Liver (tissue), 9 donors: ENCODE results near the gene ULK2. TPM values are rescaled to one million over a fixed set of nuclear protein-coding genes. Genes with fewer than 3 reads are reported as not detected.

ENCODE experiments used
- DNase-seq: peaks from one replicate; pipeline ENCODE4 v3.0.0-alpha.2; 2017; ENCODE audit warnings: low spot score
- H3K27ac ChIP-seq, 2 donors: one replicate each; pipeline ENCODE4 v1.7.0; 2013; ENCODE audit warnings: inconsistent platforms in 2 of 2, low read length in 2 of 2, control low read depth in 1 of 2, low read depth in 1 of 2, mild to moderate bottlenecking in 1 of 2
- H3K27me3 ChIP-seq, 4 donors: one replicate each; pipeline versions ENCODE4 v1.6.1 to v1.7.0; 2013; ENCODE audit warnings: low read length in 3 of 4, inconsistent platforms in 1 of 4, mild to moderate bottlenecking in 1 of 4, moderate library complexity in 1 of 4; ENCODE audit not compliant: control insufficient read depth in 4 of 4, insufficient read depth in 4 of 4
- H3K36me3 ChIP-seq, 4 donors: one replicate each; pipeline versions ENCODE4 v1.6.1 to v1.7.0; 2013; ENCODE audit warnings: low read length in 3 of 4, mild to moderate bottlenecking in 3 of 4, low read depth in 1 of 4, moderate library complexity in 1 of 4; ENCODE audit not compliant: control insufficient read depth in 4 of 4, insufficient read depth in 3 of 4
- H3K4me1 ChIP-seq, 4 donors: one replicate each; pipeline versions ENCODE4 v1.6.1 to v1.7.0; 2013; ENCODE audit warnings: low read length in 3 of 4, mild to moderate bottlenecking in 3 of 4, moderate library complexity in 1 of 4; ENCODE audit not compliant: control insufficient read depth in 4 of 4, insufficient read depth in 4 of 4
- H3K4me3 ChIP-seq, 3 donors: one replicate each; pipeline versions ENCODE4 v1.6.1 to v1.7.0; 2013; ENCODE audit warnings: low read length in 3 of 3, control low read depth in 1 of 3, low read depth in 1 of 3, mild to moderate bottlenecking in 1 of 3
- H3K9ac ChIP-seq, 2 donors: one replicate each; pipeline ENCODE4 v1.7.0; 2013; ENCODE audit warnings: low read length in 2 of 2, mild to moderate bottlenecking in 2 of 2, moderate library complexity in 2 of 2, control low read depth in 1 of 2, low read depth in 1 of 2
- H3K9me3 ChIP-seq, 4 donors: one replicate each; pipeline versions ENCODE4 v1.6.1 to v1.7.0; 2013; ENCODE audit warnings: low read length in 3 of 4; ENCODE audit not compliant: control insufficient read depth in 4 of 4
- ATF3 ChIP-seq: IDR thresholded peaks from 2 replicates; pipeline ENCODE4 v1.6.1; 2016; ENCODE audit warnings: antibody characterized with exemption
- CTCF ChIP-seq: fragments of 150-350 bp; IDR thresholded peaks from 2 replicates; pipeline ENCODE4 v1.5.1; 2017; ENCODE audit warnings: improper control_type of control experiment, low read depth, low read length; ENCODE audit not compliant: missing input control
- EGR1 ChIP-seq, 2 donors: IDR thresholded peaks; 2 replicates each; pipeline ENCODE4 v1.6.1; 2016 to 2018; ENCODE audit warnings: antibody characterized with exemption in 2 of 2, low read depth in 2 of 2
- FOXA1 ChIP-seq: IDR thresholded peaks from 2 replicates; pipeline ENCODE4 v1.6.1; 2016; ENCODE audit warnings: antibody characterized with exemption
- FOXA2 ChIP-seq: IDR thresholded peaks from 2 replicates; pipeline ENCODE4 v1.6.1; 2016; ENCODE audit warnings: antibody characterized with exemption
- GABPA ChIP-seq, 2 donors: IDR thresholded peaks in 1 of 2; conservative IDR thresholded peaks in 1 of 2; 2 replicates each; pipeline ENCODE4 v1.6.1; 2016; ENCODE audit warnings: antibody characterized with exemption in 2 of 2, mild to moderate bottlenecking in 1 of 2, moderate library complexity in 1 of 2
- HNF4A ChIP-seq, 2 donors: conservative IDR thresholded peaks; 2 replicates each; pipeline ENCODE4 v1.6.1; 2016; ENCODE audit warnings: antibody characterized with exemption in 2 of 2, mild to moderate bottlenecking in 2 of 2
- HNF4G ChIP-seq: IDR thresholded peaks from 2 replicates; pipeline ENCODE4 v1.6.1; 2016; ENCODE audit warnings: antibody characterized with exemption
- JUND ChIP-seq, 2 donors: IDR thresholded peaks; 2 replicates each; pipeline ENCODE4 v1.6.1; 2016; ENCODE audit warnings: antibody characterized with exemption in 2 of 2
- MAX ChIP-seq: IDR thresholded peaks from 2 replicates; pipeline ENCODE4 v1.6.1; 2016; ENCODE audit warnings: antibody characterized with exemption
- NR2F2 ChIP-seq: IDR thresholded peaks from 2 replicates; pipeline ENCODE4 v1.6.1; 2016; ENCODE audit warnings: antibody characterized with exemption
- RAD21 ChIP-seq, 2 donors: IDR thresholded peaks; 2 replicates each; pipeline ENCODE4 v1.6.1; 2016; ENCODE audit warnings: antibody characterized with exemption in 2 of 2, mild to moderate bottlenecking in 2 of 2
- REST ChIP-seq: IDR thresholded peaks from 2 replicates; pipeline ENCODE4 v1.6.1; 2016; ENCODE audit warnings: antibody characterized with exemption, mild to moderate bottlenecking
- RXRA ChIP-seq, 2 donors: IDR thresholded peaks; 2 replicates each; pipeline ENCODE4 v1.6.1; 2017 to 2018; ENCODE audit warnings: antibody characterized with exemption in 2 of 2, mild to moderate bottlenecking in 1 of 2
- SP1 ChIP-seq: IDR thresholded peaks from 2 replicates; pipeline ENCODE4 v1.6.1; 2018; ENCODE audit warnings: antibody characterized with exemption, mild to moderate bottlenecking
- TAF1 ChIP-seq: conservative IDR thresholded peaks from 2 replicates; pipeline ENCODE4 v1.6.1; 2016; ENCODE audit warnings: antibody characterized with exemption, mild to moderate bottlenecking
- YY1 ChIP-seq: IDR thresholded peaks from 2 replicates; pipeline ENCODE4 v1.6.1; 2016; ENCODE audit warnings: antibody characterized with exemption, mild to moderate bottlenecking
- ZBTB33 ChIP-seq: IDR thresholded peaks from 2 replicates; pipeline ENCODE4 v1.6.1; 2016; ENCODE audit warnings: antibody characterized with exemption
- WGBS: extraction: QIAGEN DNeasy Blood & Tissue Kit; methylation state at CpG from one replicate; pipeline ENCODE4 v1.1.7; 2013; 5-methylcytosine and 5-hydroxymethylcytosine counted together
- polyA plus RNA-seq, 2 donors: library from polyadenylated mRNA; stranded (reverse) in 1 of 2; unstranded in 1 of 2; fragments of 200-250 nt in 1 of 2; fragments of >200 nt in 1 of 2; fragmentation: Nextera tagmentation in 1 of 2; extraction: Ambion mirVana in 1 of 2; gene quantifications; one replicate each; pipeline versions ENCODE4 v1.2.1 to v1.2.3, GENCODE V29; 2013 to 2015
- total RNA-seq, 2 donors: library from RNA; depleted of rRNA; stranded (reverse); fragments of >200 nt; gene quantifications; one replicate each; pipeline ENCODE4 v1.2.3, GENCODE V29; 2014
- donor health status: healthy.
- donor health status: healthy.
- donor health status: healthy.
- donor health status: healthy.
- donor health status: healthy.

The ULK2 gene
- total and polyA plus RNA-seq, 4 donors, result 0.89 to 7.9 (median 4.2) TPM

GRCh38 chr17:19877364-19877945 is 9.7 kb upstream of the ULK2 start:
- Histone ChIP-seq H3K9me3 (no peaks in the 10 kb centered on the region), H3K27ac (no peak overlapping the region), H3K4me3 (no peak overlapping the region), H3K27me3 (no peaks in the 10 kb centered on the region), H3K4me1 (no peaks in the 10 kb centered on the region), H3K36me3 (no peaks in the 10 kb centered on the region), H3K9ac (no peak overlapping the region)
- TF ChIP-seq FOXA2, result no peak
- TF ChIP-seq NR2F2, result no peak
- no peak for TF ChIP-seq CTCF
- TF ChIP-seq GABPA (IDR thresholded peaks at IDR 0.05 in 1 of 2, conservative IDR thresholded peaks at IDR 0.05 in 1 of 2), result no peak
- no peak for TF ChIP-seq HNF4A (conservative IDR thresholded peaks at IDR 0.05)
- no peak for TF ChIP-seq FOXA1
- no peak for DNase-seq
- WGBS, result 51% methylated on average over 6 of the region's 6 CpGs

- TF ChIP-seq JUND (IDR thresholded peaks at IDR 0.05) (no peak), YY1 (no peak), MAX (no peak), REST (no peak), FOXA1 (no peak), TAF1 (no peak), EGR1 (IDR thresholded peaks at IDR 0.05; ENCODE audit: low read depth in 2 of 2) (no peak), RAD21 (IDR thresholded peaks at IDR 0.05) (no peak), HNF4G (no peak), GABPA (IDR thresholded peaks at IDR 0.05 in 1 of 2, conservative IDR thresholded peaks at IDR 0.05 in 1 of 2) (no peak), ZBTB33 (no peak), RXRA (IDR thresholded peaks at IDR 0.05) (no peak), HNF4A (conservative IDR thresholded peaks at IDR 0.05) (no peak), SP1 (no peak), CTCF (no peak), ATF3 (no peak), NR2F2 (no peak), FOXA2 (no peak)
- Histone ChIP-seq H3K36me3 (no peaks in the 10 kb centered on the region), H3K4me1 (no peaks in the 10 kb centered on the region), H3K9ac (no peak overlapping the region), H3K27ac (no peak overlapping the region), H3K9me3 (no peaks in the 10 kb centered on the region), H3K4me3 (no peak overlapping the region), H3K27me3 (no peaks in the 10 kb centered on the region)
- 61% methylated on average over 13 of the region's 13 CpGs for WGBS
- no peak for DNase-seq
Observed at GRCh38 chr17:19876529-19877161, 8.9 kb upstream of the ULK2 start.
